NCI-H1048 (cell line): ENCODE results near the gene SLC48A1.
A peak's percentile ranks its signal among the peaks of the same experiment; 100 is the strongest.

Experiments
- DNase-seq: peaks from one replicate; lab custom pipeline; 2025; lab: John Stamatoyannopoulos, UW

The SLC48A1 gene

DNA sequence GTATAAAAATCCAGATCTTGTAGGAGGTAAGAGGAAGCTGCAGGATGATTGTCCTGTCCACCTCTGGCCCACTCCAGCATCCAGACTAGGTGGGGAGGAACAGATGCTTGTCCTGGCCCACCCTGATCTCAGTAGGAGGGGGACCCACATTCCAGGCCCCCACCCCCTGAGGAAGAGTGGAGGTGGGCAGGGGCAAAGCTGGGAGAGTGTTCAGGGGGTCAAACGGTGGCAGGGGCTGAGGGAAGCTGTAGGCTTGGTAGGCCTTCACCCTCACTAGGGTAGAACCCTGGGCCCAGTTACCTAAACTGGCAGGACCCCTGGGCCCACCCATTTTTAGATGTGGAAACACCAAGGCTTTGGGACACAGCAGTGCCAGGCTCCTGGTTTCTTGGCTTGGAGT lies 4.1 kb downstream of the SLC48A1 start:
- no peak for DNase-seq

DNA sequence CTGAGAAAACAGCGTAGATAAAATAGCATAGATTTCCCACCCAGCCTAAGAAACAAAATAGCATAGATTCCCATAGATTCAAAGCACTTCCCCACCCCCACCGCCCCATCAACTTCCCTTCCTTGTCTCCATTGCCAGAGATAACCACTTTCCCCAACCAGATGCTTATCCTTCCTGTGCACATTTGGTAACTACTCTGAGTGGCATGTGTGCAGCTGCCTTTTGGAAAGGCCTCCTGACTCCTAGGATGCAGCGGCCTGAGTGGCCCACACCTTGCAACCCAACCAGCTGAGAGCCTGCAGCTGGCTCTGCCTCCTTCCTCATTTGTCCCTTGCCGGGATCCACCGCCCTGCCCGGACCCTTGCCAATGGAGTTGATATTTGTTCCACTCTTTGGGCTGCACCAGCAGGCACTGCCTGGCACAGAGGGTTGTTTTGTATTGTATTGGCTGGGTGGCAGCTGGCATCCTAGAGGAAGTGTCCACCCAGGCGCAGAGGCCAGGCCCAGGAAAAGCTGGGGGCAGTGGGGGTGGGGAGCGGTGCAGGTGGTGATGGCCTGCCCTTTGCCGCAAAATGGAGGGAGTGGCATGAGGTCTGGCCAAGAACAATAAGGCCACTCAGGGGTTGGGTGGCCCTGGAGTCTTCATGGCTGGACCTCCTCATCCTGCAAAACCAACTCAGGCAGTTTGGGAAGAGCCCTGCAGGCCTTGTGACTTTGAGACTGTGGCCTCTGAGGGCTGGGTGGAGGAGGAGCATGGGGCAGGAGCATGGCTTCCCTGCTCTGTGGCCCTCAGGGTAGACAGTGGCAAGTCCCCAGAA lies 4.9 kb downstream of the SLC48A1 start:
- DNase-seq, result no peak

DNA sequence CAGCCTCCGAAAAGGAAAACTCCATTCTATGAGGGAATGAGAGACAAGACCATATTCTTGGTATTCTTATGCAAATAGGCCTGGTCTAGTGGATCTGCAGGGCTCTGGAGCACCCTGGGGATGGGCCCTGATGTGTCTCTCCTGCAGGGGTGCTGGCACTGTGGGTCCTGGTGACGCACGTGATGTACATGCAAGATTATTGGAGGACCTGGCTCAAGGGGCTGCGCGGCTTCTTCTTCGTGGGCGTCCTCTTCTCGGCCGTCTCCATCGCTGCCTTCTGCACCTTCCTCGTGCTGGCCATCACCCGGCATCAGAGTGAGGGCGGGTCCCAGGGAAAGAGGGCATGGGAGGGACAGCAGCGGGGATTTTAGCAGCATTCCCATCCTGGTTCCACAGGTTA lies 5.8 kb downstream of the SLC48A1 start:
- DNase-seq, result no peak

DNA sequence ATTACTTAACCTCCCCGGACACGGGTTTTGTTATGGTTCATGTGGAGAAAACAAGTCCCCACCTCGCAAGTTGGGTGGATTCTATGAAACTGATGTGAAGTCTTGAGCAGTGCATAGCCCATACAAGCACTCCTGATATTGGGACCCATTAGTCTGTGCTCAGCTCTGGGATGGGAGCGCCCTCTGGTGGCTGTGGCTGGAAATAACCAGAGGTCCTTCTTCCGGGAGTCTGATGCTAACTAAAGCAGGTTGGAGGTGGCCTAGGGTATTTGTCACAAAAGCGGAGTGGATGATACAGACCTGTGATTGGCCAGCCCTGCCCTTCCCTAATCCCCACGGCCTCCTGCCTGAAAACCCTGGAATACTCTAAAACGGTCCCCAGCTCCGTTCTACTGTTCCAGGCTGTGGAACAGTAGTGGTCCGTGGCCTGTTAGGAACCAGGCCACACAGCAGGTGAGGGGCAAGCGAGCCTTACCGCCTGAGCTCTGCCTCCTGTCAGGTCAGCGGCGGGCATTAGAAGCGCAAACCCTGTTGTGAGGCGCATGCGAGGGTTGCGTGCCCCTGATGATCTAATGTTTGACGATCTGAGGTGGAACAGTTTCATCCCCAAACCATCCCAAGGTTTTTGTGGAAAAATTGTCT lies 6.4 kb downstream of the SLC48A1 start:
- peak; percentile 9 for DNase-seq

DNA sequence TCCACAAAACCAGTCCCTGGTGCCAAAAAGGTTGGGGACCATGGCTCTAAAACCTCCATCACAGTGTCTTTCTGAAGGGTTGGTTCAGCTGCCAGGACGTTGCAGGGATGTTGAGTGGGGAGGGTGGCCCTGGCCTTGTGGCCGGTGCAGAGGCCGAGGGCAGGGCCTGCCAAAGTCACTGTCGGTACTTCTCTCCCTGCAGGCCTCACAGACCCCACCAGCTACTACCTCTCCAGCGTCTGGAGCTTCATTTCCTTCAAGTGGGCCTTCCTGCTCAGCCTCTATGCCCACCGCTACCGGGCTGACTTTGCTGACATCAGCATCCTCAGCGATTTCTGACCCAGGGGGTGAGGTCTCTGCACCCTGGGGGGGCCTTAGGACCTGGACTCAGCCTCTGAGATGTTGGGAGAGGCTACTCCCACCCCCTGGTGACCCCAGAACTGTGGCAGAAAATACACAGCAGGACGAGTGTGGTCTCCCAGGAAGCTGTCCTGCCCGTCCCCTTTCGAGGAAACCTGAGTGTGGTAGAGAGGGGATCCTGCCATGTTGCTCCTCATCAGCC lies 7.0 kb downstream of the SLC48A1 start:
- DNase-seq, result no peak

DNA sequence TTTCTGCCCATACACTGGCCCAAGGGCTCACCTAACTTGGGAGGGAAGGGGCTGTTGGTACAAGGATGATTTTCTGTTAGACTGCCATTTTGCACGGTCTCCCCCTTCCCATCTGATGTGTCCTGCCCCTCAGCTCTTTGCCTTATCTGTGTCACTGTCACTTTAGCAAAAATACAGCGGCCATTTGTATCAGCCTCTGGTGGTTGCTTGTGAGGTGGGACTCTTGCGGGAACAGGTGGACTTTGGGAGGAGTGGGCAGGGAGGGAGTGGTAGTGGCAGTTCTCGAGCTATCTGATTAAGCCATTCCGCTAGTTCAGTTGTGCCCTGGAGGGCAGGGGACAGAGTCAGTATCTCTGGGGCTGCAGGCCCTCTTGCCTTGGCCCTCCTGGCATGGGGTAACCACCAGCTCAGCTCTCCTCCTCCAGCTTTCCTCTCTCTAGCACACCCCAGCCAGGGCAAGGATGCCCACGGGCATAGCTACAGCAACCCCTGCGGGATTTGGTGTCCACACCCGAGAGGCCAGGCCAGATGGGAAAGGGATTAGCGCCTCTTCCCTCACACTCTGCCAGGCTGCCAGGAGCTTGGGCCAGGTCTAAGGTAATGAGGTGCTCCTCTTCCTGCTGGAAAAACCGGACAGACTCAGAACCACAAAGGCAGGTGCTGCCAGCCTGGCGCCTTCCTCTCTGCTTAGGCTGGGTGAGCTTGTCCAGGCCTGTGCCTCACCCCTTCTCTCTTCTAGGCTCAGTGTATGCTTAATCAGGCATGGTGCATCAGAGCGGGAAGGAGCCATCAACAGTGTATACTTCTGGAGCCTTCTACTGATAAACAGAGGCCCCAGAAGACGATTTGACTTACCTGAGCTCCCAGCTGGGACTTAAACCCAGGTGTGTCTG lies 8.7 kb downstream of the SLC48A1 start:
- no peak for DNase-seq

DNA sequence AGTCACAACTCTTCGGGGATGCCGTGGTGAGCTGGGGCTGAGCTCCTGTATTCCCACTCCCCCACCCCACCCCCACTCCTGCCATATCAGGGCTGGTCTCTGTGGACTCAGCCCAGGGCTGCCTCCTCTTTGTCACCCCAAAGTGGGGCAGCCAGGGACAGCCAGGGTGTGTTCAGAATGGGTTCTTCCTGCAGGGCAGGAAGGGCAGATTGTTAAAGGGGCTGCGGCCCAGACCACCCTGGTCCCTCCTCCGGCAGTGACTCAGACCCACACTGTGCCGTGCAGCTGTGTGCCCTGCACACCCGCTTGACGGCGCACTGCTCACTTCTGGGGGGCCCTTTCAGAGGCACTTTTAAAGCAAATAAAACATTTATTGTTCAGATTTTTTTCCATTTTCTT lies 9.3 kb downstream of the SLC48A1 start:
- DNase-seq, result no peak

DNA sequence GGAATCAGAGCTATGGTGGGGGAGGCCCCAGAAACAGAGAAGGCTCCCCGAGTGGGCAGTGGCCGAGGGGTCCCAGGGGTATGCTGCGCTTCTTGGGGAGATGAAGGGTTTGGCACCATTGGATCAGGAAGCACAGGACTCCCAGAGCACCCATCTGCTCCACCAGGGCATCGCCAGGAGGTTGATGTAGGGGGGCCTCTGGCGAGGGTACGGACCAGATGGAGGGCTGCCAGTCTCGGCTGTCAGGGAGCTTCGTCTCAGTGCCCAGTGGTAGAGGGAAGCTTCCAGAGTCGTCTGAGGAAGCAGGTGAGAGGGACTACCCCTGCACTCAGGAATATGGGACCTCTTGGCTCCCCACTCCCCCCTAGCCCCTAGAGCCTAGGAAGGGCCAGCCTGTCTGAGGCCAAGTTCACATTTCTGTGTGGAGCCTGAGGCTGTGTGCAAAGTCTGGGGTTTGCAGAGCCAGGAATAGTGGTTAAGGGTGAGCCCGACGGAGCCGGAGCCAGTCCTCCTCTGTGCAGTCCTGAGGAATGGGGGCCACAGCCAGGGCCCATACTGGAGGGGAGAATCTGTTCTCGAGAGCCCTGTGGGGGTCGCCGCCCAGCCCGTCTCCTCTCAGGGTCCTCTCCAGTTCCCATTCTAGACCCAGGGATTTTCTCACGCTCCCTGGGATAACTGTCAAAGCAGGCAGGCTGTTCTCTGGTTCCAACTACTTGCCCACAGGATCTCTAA lies 10.2 kb downstream of the SLC48A1 start:
- DNase-seq, result no peak

DNA sequence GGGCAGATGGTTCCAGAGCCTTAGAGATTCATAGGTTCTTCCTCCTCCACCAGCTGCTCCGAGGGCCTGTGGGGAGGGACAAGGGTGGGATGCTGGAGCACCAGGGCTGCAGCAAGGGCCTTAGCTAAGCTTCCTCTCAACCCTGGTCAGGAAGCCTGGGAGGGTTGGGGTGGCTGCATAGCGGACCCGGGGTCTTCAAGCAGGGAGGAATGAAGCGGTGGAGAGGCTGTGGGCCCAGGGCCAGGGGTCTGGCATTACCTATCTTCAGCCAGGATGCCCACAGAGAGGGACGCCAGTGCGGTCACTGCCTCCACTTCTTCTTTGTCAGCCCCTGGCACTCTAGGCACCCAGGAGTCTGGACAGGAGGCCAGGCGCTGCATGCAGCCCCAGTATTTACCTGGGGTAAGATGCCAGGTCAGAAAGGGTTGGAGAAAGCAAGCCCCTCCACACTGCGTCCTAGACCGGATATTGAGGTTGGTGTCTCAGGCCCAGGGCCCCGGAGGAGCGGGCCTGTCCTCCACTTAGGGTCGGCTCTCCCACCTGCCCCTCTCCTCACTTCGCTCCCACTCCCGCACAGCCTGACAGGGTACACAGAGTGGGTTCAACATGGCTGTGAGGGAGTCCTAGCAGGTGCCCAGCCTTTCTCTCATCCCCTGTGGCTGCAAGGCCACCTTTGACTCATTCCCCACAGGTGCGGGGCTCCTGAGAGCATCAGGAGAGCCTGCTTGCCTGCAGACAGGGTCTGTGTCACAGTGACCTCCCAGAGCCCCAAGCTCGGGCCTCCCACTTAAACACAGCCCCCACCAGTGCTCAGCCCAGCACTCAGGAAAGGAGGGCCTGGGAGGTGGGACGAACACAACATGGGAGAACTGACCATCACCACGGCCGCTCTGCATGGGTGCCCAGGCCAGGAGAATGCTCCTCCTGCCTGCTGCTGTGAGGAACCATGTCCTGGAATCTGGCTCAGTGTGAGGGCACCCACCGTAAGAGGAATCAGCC lies 11.1 kb downstream of the SLC48A1 start:
- no peak for DNase-seq

DNA sequence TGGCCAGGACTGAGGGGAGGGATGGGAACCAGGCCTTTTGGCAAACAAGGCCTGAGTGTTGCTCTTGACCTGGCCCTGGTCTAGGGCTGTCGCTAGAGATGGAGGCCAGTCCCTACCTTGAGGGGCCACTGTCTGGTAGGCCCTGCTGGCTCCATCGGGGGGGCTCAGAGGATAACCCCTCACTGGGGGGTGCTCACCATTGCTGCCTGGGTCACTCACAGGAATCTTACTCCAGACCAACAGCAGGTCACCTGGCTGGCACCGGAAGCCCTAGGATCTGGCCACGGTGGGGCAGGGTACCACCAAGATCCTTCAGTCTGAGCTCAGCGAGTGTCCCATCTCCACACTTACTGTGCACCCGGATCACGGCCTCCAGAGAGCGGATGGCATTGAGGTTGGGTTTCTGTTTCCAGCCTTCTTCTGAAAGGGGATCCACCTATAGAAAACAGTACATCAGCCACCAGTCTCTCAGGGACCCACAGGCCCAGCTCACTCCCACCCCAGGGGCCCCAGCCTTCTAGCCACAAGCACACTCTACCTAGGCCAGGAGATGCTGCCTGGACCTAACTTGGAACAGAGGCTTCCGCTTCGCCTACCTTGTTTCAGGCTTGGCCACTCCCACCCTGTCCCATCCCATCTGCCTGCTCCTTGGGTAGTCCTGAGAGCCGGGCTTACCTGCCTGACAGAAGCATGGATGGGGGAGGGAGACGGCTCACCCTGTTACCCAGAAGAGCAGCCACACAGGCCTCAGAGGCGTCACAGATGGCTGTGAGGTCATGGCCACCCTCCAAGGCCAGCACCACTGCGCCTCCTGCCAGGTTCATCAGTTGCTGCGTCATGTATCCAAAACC lies 12.2 kb downstream of the SLC48A1 start:
- DNase-seq, result no peak

DNA sequence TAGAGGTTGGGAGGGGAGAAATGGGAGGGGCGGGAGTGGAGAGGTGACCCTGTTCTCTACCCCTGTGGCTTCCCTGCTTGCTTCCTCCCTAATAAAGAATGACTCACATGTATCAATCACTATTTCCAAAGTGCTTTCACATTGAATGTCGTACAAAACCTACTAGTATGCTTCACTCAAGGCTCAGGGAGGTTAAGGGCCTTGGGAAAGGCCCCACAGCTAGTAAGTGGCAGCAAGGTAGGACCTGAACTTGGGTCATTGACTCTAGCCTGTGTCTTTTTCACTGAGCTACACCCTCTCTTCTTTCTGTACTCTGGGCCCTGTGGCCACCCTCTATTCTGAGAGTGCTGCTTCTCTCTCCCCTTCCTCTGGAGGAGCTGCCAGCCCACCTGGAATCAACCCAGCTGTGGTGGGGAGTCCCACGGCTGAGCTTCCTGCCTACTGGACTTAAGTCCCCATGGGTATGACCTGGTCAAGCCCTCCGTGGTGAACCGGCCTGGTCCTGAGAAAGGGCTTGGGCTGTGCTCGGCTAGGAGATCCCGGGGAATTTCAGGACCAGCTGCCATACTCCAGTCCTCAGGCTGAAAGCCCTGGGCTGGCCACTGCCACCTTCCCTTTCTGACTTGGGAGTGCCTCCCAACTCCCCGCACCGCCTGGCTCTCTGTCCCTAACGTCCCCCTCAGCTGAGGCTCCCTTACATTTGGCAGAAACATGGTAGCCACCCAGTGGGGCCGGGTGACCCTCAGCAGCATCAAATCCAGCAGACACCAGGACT lies 13.0 kb downstream of the SLC48A1 start:
- DNase-seq, result no peak

DNA sequence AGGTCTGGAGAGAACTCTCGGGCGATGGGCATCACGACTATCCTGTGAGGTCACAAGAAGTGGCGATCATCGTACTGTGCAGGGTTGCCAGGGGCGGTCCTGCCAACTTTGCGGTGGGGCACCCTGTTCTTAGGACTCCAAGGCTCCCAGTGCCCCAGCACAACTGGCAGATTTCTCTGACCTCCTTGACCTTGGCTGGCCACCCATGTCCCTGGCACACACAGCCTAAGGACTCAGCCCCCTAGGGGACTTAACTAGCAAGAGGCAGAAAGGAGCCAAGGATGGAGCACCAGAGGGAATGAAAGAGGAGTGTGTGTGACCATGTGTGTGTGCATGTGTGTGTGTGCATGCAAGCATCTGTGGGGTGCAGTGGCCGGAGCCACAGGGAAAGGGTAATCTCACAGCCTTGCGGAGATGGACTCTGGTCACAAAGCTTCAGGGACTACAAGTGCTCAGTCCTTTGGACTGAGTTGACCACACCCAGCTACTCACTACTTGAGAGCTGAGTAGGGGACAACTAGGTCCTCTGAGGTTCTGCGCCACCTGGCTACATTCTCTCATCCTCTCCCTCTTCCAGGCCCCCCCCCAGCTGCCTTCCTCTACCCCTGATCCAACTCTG lies 13.7 kb downstream of the SLC48A1 start:
- DNase-seq, result no peak

DNA sequence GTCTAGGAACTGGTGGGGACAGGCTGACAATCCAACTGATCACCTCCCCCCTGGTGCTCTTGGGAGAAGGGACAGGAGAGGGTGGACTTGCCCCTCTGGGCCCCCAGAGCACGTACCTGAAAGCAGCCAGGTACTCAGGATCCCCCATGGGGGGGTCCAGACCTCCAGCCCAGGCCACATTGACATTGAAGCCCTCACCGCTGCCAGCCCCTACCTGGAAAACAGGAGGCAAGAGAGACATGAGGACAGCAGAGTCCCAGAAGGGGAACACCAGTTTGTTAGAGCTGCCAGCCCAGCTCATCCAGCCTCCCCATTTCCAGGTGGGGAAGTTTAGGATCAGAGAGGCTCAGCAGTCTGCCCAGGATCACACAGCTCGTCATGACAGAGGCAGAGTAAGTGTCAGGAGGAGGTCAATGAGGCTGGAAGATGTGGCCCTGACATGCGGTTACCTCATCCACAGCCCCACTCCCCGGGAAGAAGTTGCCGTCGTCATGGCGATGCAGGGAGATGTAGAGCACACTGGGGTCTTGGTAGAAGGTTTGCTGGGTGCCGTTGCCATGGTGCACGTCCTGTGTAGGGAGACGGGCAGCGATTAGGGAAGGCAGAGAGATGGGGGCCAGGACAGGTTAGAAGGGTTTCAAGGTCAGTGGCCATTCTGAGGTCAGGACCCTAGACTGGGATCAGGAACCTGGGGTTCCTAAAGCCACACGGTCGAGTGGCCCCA lies 14.7 kb downstream of the SLC48A1 start:
- no peak for DNase-seq

DNA sequence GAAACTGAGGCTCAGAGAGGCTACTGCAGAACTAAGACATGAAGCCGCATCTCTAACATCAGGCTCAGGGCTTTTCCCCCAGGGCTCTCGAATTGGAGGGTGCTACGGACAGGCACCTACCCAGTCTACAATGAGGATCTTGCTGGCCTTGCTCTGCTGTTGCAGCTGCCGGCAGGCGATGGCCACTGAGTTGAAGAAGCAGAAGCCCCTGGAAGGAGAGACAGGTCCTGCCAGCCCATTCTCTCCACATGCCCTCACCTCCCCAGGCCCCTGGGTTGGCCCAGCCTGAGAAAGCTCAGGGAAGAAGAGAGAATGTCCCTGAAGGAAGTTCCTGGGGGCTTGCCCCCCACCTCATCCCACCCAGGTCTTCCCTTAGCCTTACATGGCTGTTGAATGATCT lies 16.1 kb downstream of the SLC48A1 start:
- DNase-seq, result no peak

DNA sequence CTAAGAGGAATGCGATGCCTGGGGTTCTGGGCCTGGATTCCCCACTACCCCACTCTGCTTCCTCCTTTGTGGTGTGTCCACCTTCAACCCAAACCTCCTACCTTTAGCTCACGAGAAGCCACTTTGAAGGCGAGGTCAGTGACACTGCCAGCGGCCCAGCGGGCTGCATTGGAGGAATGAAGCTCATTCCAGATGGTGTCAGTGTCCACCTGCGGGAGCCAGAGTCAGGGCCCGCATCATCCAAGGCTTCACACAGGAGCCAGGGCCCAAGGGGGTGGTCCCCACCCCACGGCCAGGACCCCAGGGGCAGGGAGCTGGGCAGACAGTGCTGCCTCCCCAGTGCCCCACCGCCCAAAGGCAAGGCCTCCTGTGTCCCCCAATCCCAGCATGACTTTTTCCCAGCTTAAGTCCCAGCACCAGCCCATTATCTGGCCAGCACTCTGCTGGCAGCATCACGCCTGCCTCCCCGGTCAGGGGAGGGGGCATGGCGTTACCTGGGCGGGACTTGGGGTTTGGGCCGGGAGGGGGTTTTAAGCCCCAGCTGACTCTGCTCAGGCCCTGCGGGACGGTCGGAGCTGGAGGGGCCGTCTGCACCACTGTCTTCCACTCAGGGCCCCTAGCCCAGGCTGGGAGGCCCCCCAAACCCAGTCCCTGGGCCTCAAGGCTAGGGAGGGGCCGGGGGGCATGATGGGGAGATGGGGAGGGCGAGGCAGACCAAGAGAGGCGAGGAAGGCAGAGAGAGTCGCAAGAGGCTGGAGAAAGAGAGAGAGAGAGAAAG lies 16.9 kb downstream of the SLC48A1 start:
- DNase-seq, result no peak

DNA sequence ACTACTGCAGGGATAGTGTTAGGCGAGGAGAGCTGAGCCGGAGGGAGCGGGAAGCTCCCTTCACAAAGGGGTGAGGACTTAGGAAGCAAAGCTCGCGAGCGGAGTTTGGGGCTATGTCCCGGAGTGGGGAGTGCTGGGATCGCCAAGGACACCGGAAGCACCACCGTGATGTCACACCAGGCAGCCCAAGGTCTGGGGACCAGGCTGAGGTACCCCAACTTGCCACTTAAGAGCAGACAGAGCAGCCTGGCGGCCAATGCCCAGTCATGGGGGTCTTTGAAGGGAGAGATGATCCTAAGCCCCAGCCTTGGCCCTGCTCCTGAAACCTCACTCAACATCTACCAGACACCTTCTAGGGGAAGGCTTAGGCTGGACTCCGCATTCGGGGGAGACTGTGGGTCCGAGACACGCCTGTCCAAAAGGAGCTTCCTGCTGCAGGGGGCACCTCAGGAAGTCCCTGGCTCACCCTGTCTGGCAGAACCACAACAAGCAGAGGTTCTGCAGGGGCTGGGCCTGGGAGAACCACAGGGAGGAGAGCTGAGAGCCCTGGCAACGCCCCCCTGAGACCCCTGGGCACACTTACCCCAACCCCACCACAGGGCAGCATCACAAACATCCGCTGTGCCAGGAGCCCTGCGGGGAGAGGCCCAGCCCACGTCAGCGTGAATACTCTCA lies 17.8 kb downstream of the SLC48A1 start:
- no peak for DNase-seq
